Measurements from ENCODE around the gene CLASRP.
A peak's percentile ranks its signal among the peaks of the same experiment; 100 is the strongest.

The CLASRP gene

GRCh38 chr19:45090034-45090433 is 51.2 kb downstream of the CLASRP start:
- H3K4me1 ChIP-seq (ENCODE audit: control insufficient read depth, insufficient read depth, low read length): peaks cover 20% of the 10 kb centered on the region
- H3K27me3 ChIP-seq (ENCODE audit: control insufficient read depth, insufficient read depth, low read length): no peaks in the 10 kb centered on the region
- no peak overlapping the region for H3K27ac ChIP-seq (ENCODE audit: low read depth, low read length)
- peaks cover 31% of the 10 kb centered on the region for H3K36me3 ChIP-seq (ENCODE audit: control insufficient read depth, insufficient read depth, low read length)
- no peak overlapping the region for H3K4me3 ChIP-seq (ENCODE audit: low read depth, low read length)
- H3K9me3 ChIP-seq (ENCODE audit: control insufficient read depth, insufficient read depth, low read depth, low read length): no peaks in the 10 kb centered on the region
- H3K9ac ChIP-seq (ENCODE audit: low read length): no peak overlapping the region

GRCh38 chr19:45090606-45091005 is 51.8 kb downstream of the CLASRP start:
- peak overlapping the region; percentile 61 for H3K4me3 ChIP-seq (ENCODE audit: low read depth, low read length)
- H3K27ac ChIP-seq (ENCODE audit: low read depth, low read length): peak overlapping the region; percentile 55; the same call in 1 of the 2 replicates
- H3K9me3 ChIP-seq (ENCODE audit: control insufficient read depth, insufficient read depth, low read depth, low read length): no peaks in the 10 kb centered on the region
- H3K27me3 ChIP-seq (ENCODE audit: control insufficient read depth, insufficient read depth, low read length): no peaks in the 10 kb centered on the region
- peak overlapping the region; percentile 78 for H3K9ac ChIP-seq (ENCODE audit: low read length)
- H3K36me3 ChIP-seq (ENCODE audit: control insufficient read depth, insufficient read depth, low read length): peaks cover 27% of the 10 kb centered on the region
- peaks cover 20% of the 10 kb centered on the region for H3K4me1 ChIP-seq (ENCODE audit: control insufficient read depth, insufficient read depth, low read length)

GRCh38 chr19:45091031-45091923 is 52.4 kb downstream of the CLASRP start:
- Histone ChIP-seq H3K36me3 (ENCODE audit: control insufficient read depth, insufficient read depth, low read length) (peaks cover 25% of the 10 kb centered on the region), H3K9me3 (ENCODE audit: control insufficient read depth, insufficient read depth, low read depth, low read length) (no peaks in the 10 kb centered on the region), H3K4me3 (ENCODE audit: low read depth, low read length) (peak overlapping the region; percentile 87), H3K9ac (ENCODE audit: low read length) (peak overlapping the region; percentile 98), H3K27ac (ENCODE audit: low read depth, low read length) (peak overlapping the region; percentile 62), H3K4me1 (ENCODE audit: control insufficient read depth, insufficient read depth, low read length) (peaks cover 20% of the 10 kb centered on the region), H3K27me3 (ENCODE audit: control insufficient read depth, insufficient read depth, low read length) (no peaks in the 10 kb centered on the region)

GRCh38 chr19:45092747-45093678 is 54.2 kb downstream of the CLASRP start, which contains the start of gene PPP1R37:
PPP1R37 (plus strand) TSS chr19:45093179; CDS start chr19:45093326, 147 bp downstream.
- Histone ChIP-seq H3K9ac (ENCODE audit: low read length) (peak within 1 kb of the TSS; percentile 98), H3K4me1 (ENCODE audit: control insufficient read depth, insufficient read depth, low read length) (peaks cover 34% of the 10 kb centered on the region), H3K4me3 (ENCODE audit: low read depth, low read length) (peak within 1 kb of the TSS; percentile 87), H3K9me3 (ENCODE audit: control insufficient read depth, insufficient read depth, low read depth, low read length) (no peaks in the 10 kb centered on the region), H3K27me3 (ENCODE audit: control insufficient read depth, insufficient read depth, low read length) (no peaks in the 10 kb centered on the region), H3K36me3 (ENCODE audit: control insufficient read depth, insufficient read depth, low read length) (peaks cover 16% of the 10 kb centered on the region), H3K27ac (ENCODE audit: low read depth, low read length) (peak within 1 kb of the TSS; percentile 100)

- H3K27ac ChIP-seq (ENCODE audit: low read depth, low read length): no peak overlapping the region
- peaks cover 45% of the 10 kb centered on the region for H3K4me1 ChIP-seq (ENCODE audit: control insufficient read depth, insufficient read depth, low read length)
- peak overlapping the region; percentile 98 for H3K9ac ChIP-seq (ENCODE audit: low read length)
- no peaks in the 10 kb centered on the region for H3K9me3 ChIP-seq (ENCODE audit: control insufficient read depth, insufficient read depth, low read depth, low read length)
- peaks cover 14% of the 10 kb centered on the region for H3K36me3 ChIP-seq (ENCODE audit: control insufficient read depth, insufficient read depth, low read length)
- peak overlapping the region; percentile 87 for H3K4me3 ChIP-seq (ENCODE audit: low read depth, low read length)
- no peaks in the 10 kb centered on the region for H3K27me3 ChIP-seq (ENCODE audit: control insufficient read depth, insufficient read depth, low read length)
These were observed 55.3 kb downstream of the CLASRP start for GRCh38 chr19:45094137-45094536.

- Histone ChIP-seq H3K4me3 (ENCODE audit: low read depth, low read length) (0 out of 2 replicates have a peak overlapping the region, but pooled peaks have one; percentile 18), H3K9ac (ENCODE audit: low read length) (no peak overlapping the region)
These were observed 55.9 kb downstream of the CLASRP start for GRCh38 chr19:45094707-45095106.

GRCh38 chr19:45095496-45096413 is 56.9 kb downstream of the CLASRP start:
- Histone ChIP-seq H3K9ac (ENCODE audit: low read length) (no peak overlapping the region), H3K27ac (ENCODE audit: low read depth, low read length) (no peak overlapping the region), H3K9me3 (ENCODE audit: control insufficient read depth, insufficient read depth, low read depth, low read length) (no peaks in the 10 kb centered on the region), H3K4me1 (ENCODE audit: control insufficient read depth, insufficient read depth, low read length) (peaks cover 48% of the 10 kb centered on the region), H3K4me3 (ENCODE audit: low read depth, low read length) (no peak overlapping the region), H3K36me3 (ENCODE audit: control insufficient read depth, insufficient read depth, low read length) (peaks cover 6% of the 10 kb centered on the region; the same call in 1 of the 2 replicates), H3K27me3 (ENCODE audit: control insufficient read depth, insufficient read depth, low read length) (no peaks in the 10 kb centered on the region)

More at GRCh38 chr19:45094707-45095106, 55.9 kb downstream of the CLASRP start:
- Histone ChIP-seq H3K27ac (ENCODE audit: low read depth, low read length) (no peak overlapping the region), H3K4me1 (ENCODE audit: control insufficient read depth, insufficient read depth, low read length) (peaks cover 49% of the 10 kb centered on the region), H3K9me3 (ENCODE audit: control insufficient read depth, insufficient read depth, low read depth, low read length) (no peaks in the 10 kb centered on the region), H3K27me3 (ENCODE audit: control insufficient read depth, insufficient read depth, low read length) (no peaks in the 10 kb centered on the region), H3K36me3 (ENCODE audit: control insufficient read depth, insufficient read depth, low read length) (peaks cover 16% of the 10 kb centered on the region)

GRCh38 chr19:45096700-45097099 is 57.9 kb downstream of the CLASRP start:
- Histone ChIP-seq H3K27me3 (ENCODE audit: control insufficient read depth, insufficient read depth, low read length) (no peaks in the 10 kb centered on the region), H3K4me3 (ENCODE audit: low read depth, low read length) (no peak overlapping the region), H3K27ac (ENCODE audit: low read depth, low read length) (no peak overlapping the region), H3K9ac (ENCODE audit: low read length) (no peak overlapping the region), H3K36me3 (ENCODE audit: control insufficient read depth, insufficient read depth, low read length) (peaks cover 5% of the 10 kb centered on the region; the same call in 1 of the 2 replicates), H3K4me1 (ENCODE audit: control insufficient read depth, insufficient read depth, low read length) (peaks cover 46% of the 10 kb centered on the region), H3K9me3 (ENCODE audit: control insufficient read depth, insufficient read depth, low read depth, low read length) (no peaks in the 10 kb centered on the region)

- Histone ChIP-seq H3K4me3 (ENCODE audit: low read depth, low read length) (no peak overlapping the region), H3K9me3 (ENCODE audit: control insufficient read depth, insufficient read depth, low read depth, low read length) (no peaks in the 10 kb centered on the region), H3K9ac (ENCODE audit: low read length) (peak overlapping the region; percentile 20), H3K36me3 (ENCODE audit: control insufficient read depth, insufficient read depth, low read length) (peaks cover 5% of the 10 kb centered on the region; the same call in 1 of the 2 replicates), H3K4me1 (ENCODE audit: control insufficient read depth, insufficient read depth, low read length) (peaks cover 49% of the 10 kb centered on the region), H3K27me3 (ENCODE audit: control insufficient read depth, insufficient read depth, low read length) (no peaks in the 10 kb centered on the region), H3K27ac (ENCODE audit: low read depth, low read length) (no peak overlapping the region)
These were observed 58.6 kb downstream of the CLASRP start for GRCh38 chr19:45097450-45097775.
